GM18502 (cell line): ENCODE data around the gene FCRL4.
A peak's percentile ranks its signal among the peaks of the same experiment; 100 is the strongest.

ENCODE experiments used
- ATAC-seq: cut with Tn5 transposase; IDR thresholded peaks from one replicate; pipeline ENCODE4 v1.9.1; 2021; ENCODE audit warnings: mild to moderate bottlenecking; ENCODE audit not compliant: unreplicated experiment, poor library complexity

The FCRL4 gene

GRCh38 chr1:157597959-157598667 lies at the start of gene FCRL4:
Gene FCRL4, minus strand, starts transcription at chr1:157598085. Its CDS starts 141 bp downstream, at chr1:157597944.
- peak; percentile 72 for ATAC-seq

- no peak for ATAC-seq
Observed at GRCh38 chr1:157646144-157646543, 48.3 kb upstream of the FCRL4 start.

GRCh38 chr1:157641177-157641576 lies 43.3 kb upstream of the FCRL4 start:
- ATAC-seq = no peak

- ATAC-seq = no peak
Observed at GRCh38 chr1:157639800-157640199, 41.9 kb upstream of the FCRL4 start.

GRCh38 chr1:157628773-157629172 lies 30.9 kb upstream of the FCRL4 start:
- no peak for ATAC-seq

- ATAC-seq = no peak
Observed at GRCh38 chr1:157626099-157626498, 28.2 kb upstream of the FCRL4 start.

- ATAC-seq = no peak
Observed at GRCh38 chr1:157624471-157624870, 26.6 kb upstream of the FCRL4 start.

- no peak for ATAC-seq
Observed at GRCh38 chr1:157622471-157622870, 24.6 kb upstream of the FCRL4 start.

GRCh38 chr1:157618190-157618589 lies 20.3 kb upstream of the FCRL4 start:
- ATAC-seq = no peak

GRCh38 chr1:157600236-157600635 lies 2.4 kb upstream of the FCRL4 start:
- no peak for ATAC-seq

GRCh38 chr1:157596384-157596783 lies 1.5 kb downstream of the FCRL4 start:
- ATAC-seq = peak; percentile 55

- ATAC-seq = peak; percentile 48
Observed at GRCh38 chr1:157595356-157595755, 2.5 kb downstream of the FCRL4 start.

- ATAC-seq = no peak
Observed at GRCh38 chr1:157585984-157586383, 11.9 kb downstream of the FCRL4 start.

- no peak for ATAC-seq
Observed at GRCh38 chr1:157584503-157584902, 13.4 kb downstream of the FCRL4 start.

GRCh38 chr1:157580828-157581210 lies 17.1 kb downstream of the FCRL4 start:
- no peak for ATAC-seq

- ATAC-seq = no peak
Observed at GRCh38 chr1:157580179-157580827, 17.6 kb downstream of the FCRL4 start.

- no peak for ATAC-seq
Observed at GRCh38 chr1:157577420-157577819, 20.5 kb downstream of the FCRL4 start.

GRCh38 chr1:157575744-157576143 lies 22.1 kb downstream of the FCRL4 start:
- peak; percentile 42 for ATAC-seq

- no peak for ATAC-seq
Observed at GRCh38 chr1:157574836-157575235, 23.0 kb downstream of the FCRL4 start.

GRCh38 chr1:157566484-157567300 lies 31.2 kb downstream of the FCRL4 start:
- ATAC-seq = no peak

- ATAC-seq = peak; percentile 88
Observed at GRCh38 chr1:157562515-157562914, 35.4 kb downstream of the FCRL4 start.
